CD4-positive, alpha-beta T cell treated with Interleukin-2 at 100 ng/mL for 4 hours (primary cell): ENCODE results near the gene CEP83.
"Not testable (repeated sequence)": the region's sequence is repeated elsewhere in the genome, so short reads cannot be mapped to it uniquely, and the experiment has no call there.

Experiments
- DNase-seq: peaks from one replicate; pipeline ENCODE4 v3.0.0-alpha.2; 2020; ENCODE audit warnings: low spot score

CEP83 gene

DNA sequence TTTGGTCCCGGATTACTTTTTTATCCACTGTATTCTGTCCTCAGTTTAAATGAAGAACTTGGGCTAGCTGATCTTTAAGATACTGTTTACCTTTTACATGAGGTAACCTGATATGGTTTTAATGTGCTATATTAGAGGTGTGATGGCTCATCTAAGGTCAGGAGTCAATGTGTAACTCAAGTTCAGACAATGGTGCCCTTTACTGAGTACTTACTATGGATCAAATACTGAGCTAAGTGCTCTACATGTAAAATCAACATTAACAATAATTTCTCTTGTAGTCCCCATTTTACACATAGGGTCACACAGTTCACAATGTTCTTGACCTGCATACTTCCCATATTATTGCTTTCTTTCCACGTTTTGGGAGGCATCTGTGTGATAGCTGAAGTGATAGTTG is 79.2 kb downstream of the CEP83 start:
- no peak for DNase-seq

DNA sequence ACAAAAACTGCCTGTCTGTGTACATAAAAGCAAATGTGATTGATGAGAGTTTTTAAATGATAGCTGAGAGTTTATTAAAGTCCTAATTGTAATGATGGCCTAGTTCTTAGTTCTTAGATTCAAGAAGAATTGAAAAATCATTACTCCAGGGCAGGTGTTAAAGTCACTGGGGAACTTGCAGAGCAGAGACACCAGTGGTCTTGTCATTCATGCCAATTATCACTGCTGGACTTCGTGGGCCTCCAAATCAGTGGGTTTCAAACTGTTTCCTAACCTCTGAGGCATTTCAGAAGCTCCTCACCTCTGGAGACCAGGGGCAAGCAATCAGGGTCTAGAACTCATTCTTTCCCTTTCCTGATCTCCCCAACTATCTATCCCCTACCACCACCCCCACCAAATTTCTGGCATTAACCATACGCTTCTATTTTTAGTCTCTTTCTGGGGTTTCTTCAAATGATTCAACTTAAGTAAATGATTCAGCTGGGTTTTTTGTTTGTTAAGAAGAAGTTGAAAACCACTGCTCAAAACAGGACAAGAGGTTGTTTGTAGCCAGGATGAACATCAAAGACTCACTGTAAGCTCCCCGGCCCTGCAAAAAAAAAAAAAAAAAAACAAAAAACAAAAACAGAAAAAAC is 80.1 kb downstream of the CEP83 start:
- no peak for DNase-seq

GRCh38 chr12:94377599-94377998 is 82.1 kb downstream of the CEP83 start:
- DNase-seq: no peak

- DNase-seq: no peak
Measured at GRCh38 chr12:94374124-94374523, 85.5 kb downstream of the CEP83 start.

DNA sequence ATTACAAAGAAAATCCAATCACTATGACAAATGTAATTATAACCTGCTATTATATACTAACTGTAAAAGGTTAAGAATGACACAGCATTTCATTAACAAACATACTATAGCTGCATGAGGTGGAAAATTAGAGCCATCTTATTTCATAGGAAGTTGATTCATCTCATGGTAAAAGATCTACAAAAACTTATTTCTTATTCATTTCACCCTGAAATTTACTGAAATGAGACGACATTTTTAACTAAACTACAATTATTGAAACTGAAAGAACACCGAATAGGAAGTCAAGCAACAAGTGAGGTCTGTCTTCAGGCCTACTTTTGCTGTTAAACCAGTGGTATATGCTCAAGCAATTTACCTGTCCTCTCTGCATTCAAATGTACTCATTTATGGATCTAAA is 87.2 kb downstream of the CEP83 start:
- no peak for DNase-seq

DNA sequence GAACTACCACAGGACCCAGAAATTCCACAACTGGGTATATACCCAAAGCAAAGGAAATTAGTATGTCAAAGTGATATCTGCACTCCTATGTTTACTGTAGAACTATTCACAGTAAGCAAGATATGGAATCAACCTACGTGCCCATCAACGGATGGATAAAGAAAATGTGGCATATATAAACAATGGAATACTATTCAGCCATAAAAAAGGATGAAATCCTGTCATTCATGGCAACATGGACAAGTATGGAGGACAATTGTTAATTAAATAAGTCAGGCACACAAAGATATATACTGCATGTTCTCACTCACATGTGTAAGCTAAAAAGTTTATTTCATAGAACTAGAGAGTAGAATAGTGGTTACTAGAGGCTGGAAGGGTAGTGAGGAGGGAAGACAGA is 97.0 kb downstream of the CEP83 start:
- no peak for DNase-seq

- DNase-seq: no peak
Measured at GRCh38 chr12:94359761-94360160, 99.9 kb downstream of the CEP83 start.

DNA sequence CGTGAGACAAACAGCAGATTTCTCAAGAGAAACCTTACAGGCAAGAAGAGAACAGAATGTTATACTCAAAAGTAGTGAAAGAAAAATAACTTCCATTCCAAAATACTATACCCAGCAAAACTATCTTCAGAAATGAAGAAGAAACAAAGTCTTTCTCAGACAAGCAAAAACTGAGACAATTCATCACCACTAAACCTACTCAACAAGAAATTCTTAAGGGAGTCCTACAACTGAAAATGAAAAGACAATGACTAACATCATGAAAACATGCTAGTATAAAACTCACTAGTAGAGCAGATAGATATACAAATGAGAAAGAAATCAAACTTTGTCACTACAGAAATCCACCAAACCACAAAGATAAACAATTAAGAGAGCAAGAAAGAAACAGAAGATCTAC is 106.5 kb downstream of the CEP83 start:
- DNase-seq: no peak

DNA sequence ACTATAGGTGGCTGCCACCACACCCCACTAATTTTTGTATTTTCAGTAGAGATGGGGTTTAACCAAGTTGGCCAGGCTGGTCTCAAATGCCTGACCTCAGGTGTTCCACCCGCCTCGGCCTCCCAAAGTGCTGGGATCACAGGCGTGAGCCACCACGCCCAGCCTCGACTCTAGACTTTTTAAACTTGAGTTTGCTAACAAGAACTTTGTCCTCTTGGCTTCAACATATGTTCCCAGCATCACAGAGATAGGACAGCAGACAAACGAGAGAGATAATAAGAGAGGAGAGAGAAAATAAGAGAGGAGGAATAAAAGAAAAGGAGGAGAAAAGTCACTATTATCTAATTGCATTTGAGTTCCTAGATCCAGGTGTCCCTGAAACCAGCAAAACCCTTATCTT is 119.1 kb downstream of the CEP83 start:
- DNase-seq: no peak

- DNase-seq: no peak
Measured at GRCh38 chr12:94338006-94338794, 121.5 kb downstream of the CEP83 start.

DNA sequence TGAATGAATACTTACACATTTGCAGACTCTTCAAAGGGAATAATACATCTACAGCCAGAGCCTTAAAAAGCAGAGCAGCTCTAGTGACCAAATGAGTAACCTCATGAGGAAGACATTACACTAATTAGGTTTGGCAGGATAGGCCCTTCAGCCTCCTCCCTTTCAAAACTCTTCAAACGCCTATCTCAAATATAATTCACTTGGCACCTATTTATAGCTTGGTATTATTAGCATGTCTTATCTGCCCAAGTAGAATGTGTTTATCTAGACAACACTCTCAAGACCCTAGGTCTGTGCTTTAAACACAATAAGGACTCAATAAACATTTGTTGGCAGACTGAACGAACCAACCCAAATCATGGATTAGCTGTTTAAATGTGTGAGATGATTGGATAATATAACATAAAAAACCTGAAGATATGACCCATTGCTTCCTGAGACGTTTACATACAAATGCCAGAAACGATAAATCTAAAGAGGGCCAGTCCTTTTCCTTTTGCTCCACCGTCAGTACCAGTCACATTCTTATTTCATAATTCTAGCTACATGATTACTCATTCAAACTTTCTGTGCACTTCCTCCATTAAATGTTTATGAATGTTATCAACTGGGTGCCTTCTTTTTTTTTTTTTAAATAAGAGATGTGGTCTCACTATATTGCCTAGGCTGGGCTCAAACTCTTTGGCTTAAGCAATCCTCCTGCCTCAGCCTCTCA is 123.3 kb downstream of the CEP83 start:
- DNase-seq: no peak

DNA sequence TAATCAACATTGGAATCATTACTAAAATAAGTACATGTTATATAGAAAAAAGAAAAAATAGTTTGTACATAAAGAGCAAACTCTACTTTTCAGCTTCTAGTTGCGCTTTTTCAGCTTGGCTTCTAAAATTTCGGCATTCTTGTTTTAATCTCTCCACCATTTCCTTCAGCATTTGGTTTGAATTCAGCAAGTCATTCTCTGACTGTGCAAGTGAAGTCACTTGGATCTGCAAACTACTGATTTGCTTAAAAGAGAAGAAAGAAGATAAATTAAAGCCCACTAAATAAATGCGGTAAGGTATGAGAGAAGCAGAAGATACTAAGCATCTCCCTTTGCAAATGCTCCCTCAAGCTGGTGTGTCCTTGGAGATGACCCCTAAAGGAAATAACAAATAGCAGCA is 126.3 kb downstream of the CEP83 start:
- DNase-seq: no peak

- no peak for DNase-seq
Measured at GRCh38 chr12:94329366-94329765, 130.3 kb downstream of the CEP83 start.

- no peak for DNase-seq
Measured at GRCh38 chr12:94327809-94328208, 131.9 kb downstream of the CEP83 start.

DNA sequence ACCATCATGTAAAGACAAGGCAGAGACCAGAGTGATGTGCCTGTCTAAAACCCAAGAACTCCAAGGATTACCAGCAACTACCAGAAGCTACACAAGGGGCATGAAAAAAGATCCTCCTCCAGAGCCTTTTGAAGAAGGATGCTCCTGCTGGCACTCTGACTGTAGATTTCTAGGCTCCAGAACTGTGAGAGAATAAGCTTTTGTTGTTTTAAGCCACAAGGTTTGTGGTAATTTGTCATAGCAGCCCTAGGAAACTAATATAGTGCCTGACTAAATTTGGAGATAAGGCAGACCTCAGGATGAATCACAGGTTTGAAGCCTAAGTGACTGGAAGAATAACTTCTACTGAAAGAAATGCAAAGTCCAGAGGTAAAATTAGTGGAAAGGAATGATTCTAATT is 132.9 kb downstream of the CEP83 start:
- no peak for DNase-seq

- no peak for DNase-seq
Measured at GRCh38 chr12:94326234-94326633, 133.4 kb downstream of the CEP83 start.

GRCh38 chr12:94322346-94322745 is 137.3 kb downstream of the CEP83 start:
- no peak for DNase-seq

GRCh38 chr12:94320109-94320508 is 139.6 kb downstream of the CEP83 start:
- DNase-seq: no peak

DNA sequence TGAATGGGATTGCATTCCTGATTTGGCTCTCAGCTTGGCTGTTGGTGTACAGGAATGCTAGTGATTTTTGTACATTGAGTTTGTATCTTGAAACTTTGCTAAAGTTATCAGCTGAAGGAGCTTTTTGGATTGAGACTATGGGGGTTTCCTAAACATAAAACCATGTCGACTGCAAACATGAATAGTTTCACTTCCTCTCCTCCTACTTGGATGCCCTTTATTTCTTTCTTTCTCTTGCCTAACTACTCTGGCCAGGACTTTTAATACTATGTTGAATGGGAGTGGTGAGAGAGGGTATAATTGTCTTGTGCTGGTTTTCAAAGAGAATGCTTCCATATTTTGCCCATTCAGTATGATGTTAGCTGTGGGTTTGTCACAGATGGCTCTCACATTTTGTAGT is 141.5 kb downstream of the CEP83 start:
- DNase-seq: no peak

GRCh38 chr12:94316600-94316999 is 143.1 kb downstream of the CEP83 start:
- not testable (repeated sequence) for DNase-seq

GRCh38 chr12:94312378-94312777 is 147.3 kb downstream of the CEP83 start:
- DNase-seq: no peak

GRCh38 chr12:94309373-94309772 is 150.3 kb downstream of the CEP83 start:
- DNase-seq: no peak

GRCh38 chr12:94308612-94309011 is 151.1 kb downstream of the CEP83 start:
- no peak for DNase-seq
